Activated CD4-positive, alpha-beta T cell treated with anti-CD3 and anti-CD28 coated beads for 36 hours (primary cell): ENCODE results near the gene ZFYVE28. TPM values are rescaled to one million over a fixed set of nuclear protein-coding genes. Genes with fewer than 3 reads are reported as not detected.

Experiments used
- ATAC-seq: fragments of 200-7000 bp; cut with Tn5 transposase; one replicate; pipeline ENCODE4 v1.10.0; 2021; ENCODE audit warnings: mild to moderate bottlenecking, moderate library complexity
- CTCF ChIA-PET: fragments of 350-600 bp; sonication (Branson Sonifier 250); formaldehyde crosslinking; loops from one replicate; lab custom pipeline; 2021; ENCODE audit warnings: antibody characterized with exemption; lab: Charles Lee
- POLR2A ChIA-PET: fragments of 350-600 bp; sonication (Branson Sonifier 250); formaldehyde crosslinking; loops from one replicate; lab custom pipeline; 2021; ENCODE audit warnings: antibody characterized with exemption, inconsistent platforms; lab: Charles Lee
- DNase-seq: peaks from one replicate; pipeline ENCODE4 v3.0.0-alpha.2; 2020
- H3K27ac Mint-ChIP-seq: one replicate; pipeline ENCODE4 v1.8.0; 2021; ENCODE audit warnings: mixed read lengths
- H3K27me3 Mint-ChIP-seq: one replicate; pipeline ENCODE4 v1.8.0; 2021; ENCODE audit warnings: mixed read lengths
- H3K36me3 Mint-ChIP-seq: one replicate; pipeline ENCODE4 v1.8.0; 2021; ENCODE audit warnings: low read depth, mixed read lengths
- H3K4me1 Mint-ChIP-seq: one replicate; pipeline ENCODE4 v1.8.0; 2021; ENCODE audit warnings: mixed read lengths
- H3K4me3 Mint-ChIP-seq: one replicate; pipeline ENCODE4 v1.8.0; 2021; ENCODE audit warnings: mild to moderate bottlenecking, moderate library complexity, mixed read lengths
- H3K9me3 Mint-ChIP-seq: one replicate; pipeline ENCODE4 v1.8.0; 2021; ENCODE audit warnings: low read depth, mixed read lengths
- intact Hi-C, 2 experiments: fragments of 100-400 bp; cut with DNase I in 1 of 2; cut with micrococcal nuclease in 1 of 2; formaldehyde crosslinking; loops; one replicate each; pipeline versions ENCODE4 v1.14.2 to v1.15.1; 2022 to 2024; cut with DNase I, micrococcal nuclease
- total RNA-seq, 2 experiments: library from RNA; stranded (reverse); gene quantifications; one replicate each; pipeline ENCODE4 v1.2.3, GENCODE V29; 2021

The ZFYVE28 gene
- total RNA-seq, 2 experiments from 2014 or later, result 8.7 to 9.3 TPM

DNA sequence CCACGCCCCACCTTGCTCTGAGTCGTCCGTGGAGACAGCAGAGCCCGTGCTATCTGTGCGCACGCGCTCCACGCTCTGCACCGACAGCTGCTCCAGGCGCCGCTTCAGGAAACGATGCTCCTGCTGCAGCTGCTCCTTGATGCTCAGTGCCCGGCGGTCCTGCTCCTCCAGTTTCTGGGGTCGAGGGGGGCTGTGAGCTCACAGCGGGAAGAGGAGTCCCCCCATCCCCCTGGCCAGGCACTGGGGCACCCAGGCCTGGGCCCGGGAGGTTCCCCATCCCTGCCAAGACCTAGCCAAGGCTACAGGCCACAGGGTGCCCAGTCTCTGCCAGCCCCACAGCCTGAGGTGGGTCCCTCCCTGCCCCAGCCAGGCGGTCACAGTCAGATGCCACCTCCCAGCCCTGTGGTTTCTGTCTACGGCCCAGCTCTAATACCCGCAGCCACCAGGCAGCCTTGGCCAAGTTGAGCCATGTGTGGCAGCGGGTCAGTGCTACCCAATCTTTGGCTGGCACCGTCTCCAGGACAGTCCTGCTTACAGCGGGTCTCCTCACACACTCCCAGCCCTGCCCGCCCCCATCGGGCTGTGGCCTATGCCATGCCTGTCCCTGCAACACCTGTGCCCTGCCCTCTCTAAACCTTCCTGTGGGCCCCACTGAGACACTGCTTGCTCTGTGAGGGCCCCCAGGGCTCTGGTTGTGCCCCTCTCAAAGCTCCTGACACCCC is 167.2 kb downstream of the ZFYVE28 start:
- ChIA-PET POLR2A (no interaction called here), CTCF (interaction anchor here (0.6 to 2.6 kb wide), 2 partner anchors 31 to 36 kb away, joined by 3 to 9 read pairs; no protein-coding TSS in a partner anchor)
- peak; percentile 3 for DNase-seq
- Mint-ChIP-seq H3K4me1 (no peaks in the 10 kb centered on the region), H3K27me3 (no peaks in the 10 kb centered on the region), H3K4me3 (no peak overlapping the region), H3K36me3 (no peaks in the 10 kb centered on the region), H3K27ac (no peak overlapping the region), H3K9me3 (no peaks in the 10 kb centered on the region)
- intact Hi-C loops, result no loop called here
- ATAC-seq, result no peak

DNA sequence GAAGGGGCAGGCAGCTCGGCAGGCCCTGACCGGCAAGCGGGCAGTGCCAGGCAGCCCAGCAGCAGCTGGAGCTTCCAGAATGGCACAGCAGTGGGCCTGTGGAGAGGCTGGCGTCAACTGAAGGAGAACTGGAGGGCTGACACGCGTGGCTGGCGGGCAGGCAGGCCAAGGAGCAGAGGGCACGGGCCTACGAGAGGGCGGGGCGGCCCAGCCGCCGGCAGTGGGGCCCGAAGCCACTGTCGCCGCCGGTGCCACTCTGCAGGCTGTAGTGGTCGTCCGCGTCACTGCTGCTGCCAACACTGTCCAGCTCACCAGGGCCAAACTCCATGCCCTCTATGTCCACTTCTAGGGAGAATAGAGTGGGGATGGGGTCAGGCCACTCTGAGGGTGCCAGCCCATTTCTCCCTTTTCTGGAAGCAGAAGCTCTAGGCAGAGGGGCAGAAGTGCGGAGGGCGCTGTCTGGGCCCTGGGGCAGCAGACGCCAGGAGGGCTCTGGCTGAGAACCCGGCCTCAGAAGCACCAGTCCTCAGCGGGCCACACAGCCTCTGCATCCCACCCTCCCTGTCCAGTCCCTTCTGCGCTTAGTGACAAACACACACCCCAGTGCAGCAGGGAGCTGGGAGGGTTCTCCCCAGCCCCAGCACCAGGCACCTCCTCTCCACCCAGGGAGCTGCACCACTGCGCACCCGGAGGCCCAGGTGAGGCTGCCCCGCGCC is 167.9 kb downstream of the ZFYVE28 start:
- ATAC-seq, result no peak
- intact Hi-C loops, result no loop called here
- no peaks in the 10 kb centered on the region for H3K36me3 Mint-ChIP-seq
- H3K9me3 Mint-ChIP-seq, result no peaks in the 10 kb centered on the region
- ChIA-PET CTCF (interaction anchor here (2.6 kb wide), 1 partner anchor 30 kb away, joined by 9 read pairs; no protein-coding TSS in a partner anchor), POLR2A (no interaction called here)
- no peak overlapping the region for H3K27ac Mint-ChIP-seq
- H3K4me1 Mint-ChIP-seq, result peaks cover 1% of the 10 kb centered on the region
- peak; percentile 0 for DNase-seq
- no peaks in the 10 kb centered on the region for H3K27me3 Mint-ChIP-seq
- H3K4me3 Mint-ChIP-seq, result no peak overlapping the region

DNA sequence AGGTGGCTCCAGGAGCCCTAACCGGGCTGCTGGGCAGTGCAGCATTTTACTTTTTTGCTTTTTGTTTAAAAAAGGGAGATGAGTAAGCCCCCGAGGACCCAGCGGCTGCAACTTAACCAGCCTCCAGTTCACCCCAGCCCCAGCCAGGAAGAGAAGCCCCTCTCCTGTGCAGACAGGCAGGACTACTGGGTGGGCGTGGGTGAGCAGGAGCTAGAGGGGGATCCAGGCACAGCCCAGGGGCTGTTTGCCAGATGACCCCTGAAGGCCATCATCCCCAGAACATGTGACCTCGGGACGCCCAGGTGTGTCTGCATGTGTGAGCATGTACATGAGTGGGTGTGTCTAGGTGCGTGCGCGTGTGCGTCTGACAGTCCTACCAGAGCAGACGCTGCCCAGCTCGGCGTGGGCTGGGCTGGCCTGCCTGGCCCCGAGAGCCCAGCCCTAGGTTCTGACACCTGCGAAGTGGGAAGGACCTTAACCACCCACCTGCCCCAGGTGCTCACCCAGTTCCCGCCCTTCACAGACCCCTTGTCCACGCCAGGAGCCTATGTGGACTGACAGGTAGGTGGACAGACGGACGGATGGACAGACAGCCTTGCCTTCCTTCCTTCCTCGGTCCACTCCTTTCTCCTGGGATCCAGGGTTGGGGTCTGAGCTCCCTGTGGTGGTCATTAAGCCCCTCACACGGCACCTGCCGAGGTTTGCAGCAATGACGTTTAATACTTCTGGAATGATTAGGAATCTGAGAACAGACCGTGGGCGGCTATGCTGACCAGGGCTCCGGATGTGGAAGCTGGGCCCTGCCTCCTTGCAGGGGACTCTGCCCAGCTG is 168.7 kb downstream of the ZFYVE28 start:
- ChIA-PET POLR2A (no interaction called here), CTCF (interaction anchor here (0.6 to 2.6 kb wide), 4 partner anchors 12 to 307 kb away, joined by 3 to 9 read pairs (median 4); partner anchors contain the start of gene MXD4)
- Mint-ChIP-seq H3K27ac (no peak overlapping the region), H3K27me3 (no peaks in the 10 kb centered on the region), H3K4me3 (no peak overlapping the region), H3K4me1 (peaks cover 9% of the 10 kb centered on the region), H3K9me3 (no peaks in the 10 kb centered on the region), H3K36me3 (no peaks in the 10 kb centered on the region)
- ATAC-seq (no peak), DNase-seq (no peak)
- intact Hi-C loops, result no loop called here

DNA sequence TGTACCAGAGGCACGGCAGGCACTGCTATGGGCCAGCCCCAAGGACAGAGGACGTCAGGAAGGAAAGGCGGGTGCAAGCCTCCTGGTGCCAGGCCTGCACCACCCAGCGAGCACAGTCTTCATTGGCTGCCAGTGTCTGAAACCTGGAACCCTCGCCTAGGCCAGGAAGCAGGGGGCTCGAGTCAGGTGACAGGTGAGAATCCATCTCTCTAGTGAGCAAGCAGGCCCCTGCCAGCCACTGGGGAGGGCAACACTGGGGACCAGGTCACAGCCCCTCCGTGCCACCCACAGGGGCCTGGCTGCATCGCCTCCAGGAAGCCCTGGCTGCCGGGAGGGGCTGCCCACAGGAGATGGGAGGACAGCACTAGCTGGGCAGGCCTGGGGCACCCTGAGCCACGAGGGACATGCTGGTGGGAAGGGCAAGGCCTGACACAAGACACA is 169.6 kb downstream of the ZFYVE28 start:
- intact Hi-C loops, result no loop called here
- H3K4me3 Mint-ChIP-seq, result no peak overlapping the region
- no peaks in the 10 kb centered on the region for H3K9me3 Mint-ChIP-seq
- H3K4me1 Mint-ChIP-seq, result peaks cover 12% of the 10 kb centered on the region
- peak; percentile 3 for DNase-seq
- POLR2A ChIA-PET, result no interaction called here
- no peak overlapping the region for H3K27ac Mint-ChIP-seq
- ATAC-seq, result no peak
- H3K36me3 Mint-ChIP-seq, result no peaks in the 10 kb centered on the region
- CTCF ChIA-PET, result interaction anchor here (0.6 to 1.1 kb wide), 3 partner anchors 13 to 307 kb away, joined by 3 to 4 read pairs (median 3); partner anchors contain the start of gene MXD4
- H3K27me3 Mint-ChIP-seq, result no peaks in the 10 kb centered on the region

DNA sequence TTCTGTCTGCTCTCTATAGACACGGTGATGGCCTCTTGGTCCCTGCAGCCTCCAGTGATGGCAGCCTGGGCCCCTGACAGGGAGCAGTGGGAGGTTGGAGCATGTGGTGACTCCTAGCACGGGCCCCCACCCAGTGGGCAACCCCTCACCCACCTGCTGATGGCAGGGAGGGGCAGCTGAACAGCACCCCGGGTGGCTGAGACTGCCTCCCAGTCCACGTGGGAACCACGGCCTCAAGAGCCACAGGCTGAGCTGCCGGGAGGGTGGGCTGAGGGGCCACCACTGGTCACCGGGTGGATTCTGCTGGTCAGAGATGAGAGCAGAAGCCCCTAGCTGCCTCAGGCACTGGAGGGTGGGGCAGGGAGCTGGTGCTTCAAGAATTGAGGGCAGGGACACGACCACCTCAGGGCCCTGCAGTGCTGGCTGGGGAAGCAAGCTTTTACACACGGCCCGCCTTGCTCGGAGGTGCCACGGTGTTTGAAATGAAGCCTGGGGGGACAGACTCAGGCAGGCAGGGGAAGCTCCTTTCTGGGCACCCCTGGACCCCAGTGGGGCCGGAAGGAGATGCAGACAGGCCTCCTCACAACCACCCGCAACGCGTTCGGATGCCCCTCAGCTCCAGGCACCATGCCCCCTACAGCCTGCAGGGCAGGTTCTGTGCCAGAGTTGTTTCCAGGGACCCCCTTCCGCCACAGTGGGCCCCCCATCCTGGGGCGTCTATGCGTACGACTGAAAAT is 170.2 kb downstream of the ZFYVE28 start:
- Mint-ChIP-seq H3K27me3 (no peaks in the 10 kb centered on the region), H3K4me1 (peaks cover 17% of the 10 kb centered on the region), H3K9me3 (no peaks in the 10 kb centered on the region), H3K4me3 (no peak overlapping the region), H3K27ac (no peak overlapping the region), H3K36me3 (no peaks in the 10 kb centered on the region)
- ChIA-PET CTCF (interaction anchor here (1.1 kb wide), 1 partner anchor 14 kb away, joined by 3 read pairs; the partner anchor contains the start of gene MXD4), POLR2A (no interaction called here)
- DNase-seq (peak; percentile 3), ATAC-seq (no peak)
- intact Hi-C loops, result no loop called here

DNA sequence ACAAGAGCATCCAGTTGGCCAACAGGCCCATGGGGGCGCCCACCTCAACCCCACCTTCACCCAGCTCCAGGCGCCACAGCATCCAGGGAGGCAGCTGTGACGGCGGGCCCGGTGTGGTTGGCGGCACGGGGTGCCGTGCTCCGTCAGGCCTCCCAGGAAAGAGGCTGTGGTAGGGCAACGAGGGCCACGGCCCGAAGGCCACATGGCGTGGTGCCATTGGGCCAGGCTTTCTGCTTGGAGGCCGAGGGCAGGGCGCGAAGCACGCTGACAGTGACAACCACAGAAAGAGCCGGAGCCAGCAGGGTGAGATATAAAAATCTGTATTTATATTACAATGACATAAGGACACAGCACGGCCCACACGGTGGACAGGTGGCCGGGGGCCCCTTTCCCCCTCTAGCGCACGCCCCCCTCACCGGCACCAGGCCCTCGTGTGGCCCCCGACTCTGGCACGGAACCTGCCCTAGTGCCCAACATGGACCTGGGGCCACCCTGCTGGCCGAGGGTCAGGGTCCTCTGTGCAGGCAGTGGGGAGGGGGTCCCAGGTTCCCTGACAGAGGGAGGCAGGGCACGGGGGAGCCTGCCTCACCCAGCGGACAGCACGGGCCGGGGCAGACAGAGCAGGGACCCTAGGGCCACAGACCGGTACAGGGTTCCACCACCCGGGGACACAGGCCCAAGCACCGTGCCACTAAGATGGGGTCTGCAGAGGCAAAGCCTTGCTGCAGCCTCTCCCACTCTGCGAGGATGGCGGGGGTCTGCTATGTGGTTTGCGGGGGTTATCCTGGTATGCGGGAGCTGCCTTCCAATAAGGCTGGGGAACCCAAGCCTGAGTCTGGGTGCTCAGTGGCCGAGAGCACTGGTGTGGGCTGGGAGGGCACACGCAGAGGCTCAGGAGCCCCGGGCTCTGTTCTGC is 171.1 kb downstream of the ZFYVE28 start:
- Mint-ChIP-seq H3K27me3 (no peaks in the 10 kb centered on the region), H3K4me3 (no peak overlapping the region), H3K27ac (no peak overlapping the region), H3K4me1 (peaks cover 18% of the 10 kb centered on the region), H3K9me3 (no peaks in the 10 kb centered on the region), H3K36me3 (no peaks in the 10 kb centered on the region)
- peak; percentile 4 for DNase-seq
- ChIA-PET POLR2A (no interaction called here), CTCF (no interaction called here)
- no peak for ATAC-seq
- intact Hi-C loops, result no loop called here

DNA sequence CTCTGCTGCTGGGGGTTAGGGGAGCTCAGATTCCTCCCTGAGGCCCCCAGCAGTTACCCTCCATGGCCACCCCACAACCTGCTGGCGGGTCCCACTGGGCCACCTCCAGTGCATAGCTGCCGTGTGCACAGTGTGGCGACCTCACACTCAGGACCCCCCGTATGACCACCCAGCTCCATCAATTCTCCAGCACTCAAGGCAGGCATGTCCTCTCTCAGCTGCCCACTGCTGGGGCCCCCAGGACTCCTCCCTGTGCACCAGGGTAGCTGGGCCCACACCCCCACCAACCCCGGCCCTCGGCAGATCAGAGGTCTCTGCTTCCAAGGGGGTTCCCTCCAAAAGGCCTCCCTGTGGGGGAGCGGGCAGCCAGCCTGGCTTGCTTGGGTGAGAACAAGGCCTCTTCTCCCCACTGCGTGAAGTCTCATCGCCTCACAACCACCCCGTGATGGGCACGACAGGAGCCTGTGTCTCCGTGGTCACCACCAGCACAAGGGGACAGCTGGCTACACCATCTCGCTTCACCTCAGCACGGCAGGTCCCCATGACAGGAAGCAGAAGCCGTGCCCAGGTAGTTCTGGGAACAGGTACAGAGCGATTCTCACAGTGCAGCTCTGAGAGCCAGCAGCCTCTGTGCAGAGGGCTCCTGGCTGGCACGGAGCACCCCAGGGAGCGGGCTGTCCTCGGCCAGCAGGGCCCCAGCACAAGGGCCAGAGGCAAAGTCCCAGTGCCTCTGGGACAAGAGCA is 171.9 kb downstream of the ZFYVE28 start:
- H3K27ac Mint-ChIP-seq, result no peak overlapping the region
- ATAC-seq (no peak), DNase-seq (no peak)
- H3K4me1 Mint-ChIP-seq, result peaks cover 19% of the 10 kb centered on the region
- POLR2A ChIA-PET, result no interaction called here
- CTCF ChIA-PET, result no interaction called here
- no peaks in the 10 kb centered on the region for H3K27me3 Mint-ChIP-seq
- H3K36me3 Mint-ChIP-seq, result no peaks in the 10 kb centered on the region
- H3K4me3 Mint-ChIP-seq, result no peak overlapping the region
- intact Hi-C loops, result no loop called here
- H3K9me3 Mint-ChIP-seq, result no peaks in the 10 kb centered on the region

DNA sequence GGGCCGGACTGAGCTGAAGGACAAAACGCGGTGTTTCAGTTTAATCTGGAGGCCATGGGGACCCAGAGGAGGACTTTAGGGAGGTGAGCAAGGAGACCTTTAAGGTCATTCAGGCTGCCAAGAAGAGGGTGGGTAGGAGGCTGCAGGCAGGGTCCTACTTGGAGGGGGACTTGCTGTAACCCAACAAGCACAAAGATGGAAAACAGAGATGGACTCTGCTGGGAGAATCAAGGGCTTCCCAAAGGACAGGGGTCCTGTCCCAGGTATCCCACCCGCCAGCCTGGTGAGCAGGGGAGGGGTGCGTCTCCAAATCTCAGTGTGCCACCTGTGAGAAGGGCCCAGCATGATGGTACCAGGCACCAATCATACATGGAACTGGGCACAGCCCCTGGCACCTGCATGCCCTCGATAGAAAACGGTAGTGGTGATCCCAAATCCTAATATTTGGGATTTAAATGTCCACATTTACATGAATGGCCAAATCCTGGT is 172.6 kb downstream of the ZFYVE28 start:
- CTCF ChIA-PET, result interaction anchor here (0.6 kb wide), 1 partner anchor 200 kb away, joined by 3 read pairs; no protein-coding TSS in a partner anchor
- no peak overlapping the region for H3K27ac Mint-ChIP-seq

DNA sequence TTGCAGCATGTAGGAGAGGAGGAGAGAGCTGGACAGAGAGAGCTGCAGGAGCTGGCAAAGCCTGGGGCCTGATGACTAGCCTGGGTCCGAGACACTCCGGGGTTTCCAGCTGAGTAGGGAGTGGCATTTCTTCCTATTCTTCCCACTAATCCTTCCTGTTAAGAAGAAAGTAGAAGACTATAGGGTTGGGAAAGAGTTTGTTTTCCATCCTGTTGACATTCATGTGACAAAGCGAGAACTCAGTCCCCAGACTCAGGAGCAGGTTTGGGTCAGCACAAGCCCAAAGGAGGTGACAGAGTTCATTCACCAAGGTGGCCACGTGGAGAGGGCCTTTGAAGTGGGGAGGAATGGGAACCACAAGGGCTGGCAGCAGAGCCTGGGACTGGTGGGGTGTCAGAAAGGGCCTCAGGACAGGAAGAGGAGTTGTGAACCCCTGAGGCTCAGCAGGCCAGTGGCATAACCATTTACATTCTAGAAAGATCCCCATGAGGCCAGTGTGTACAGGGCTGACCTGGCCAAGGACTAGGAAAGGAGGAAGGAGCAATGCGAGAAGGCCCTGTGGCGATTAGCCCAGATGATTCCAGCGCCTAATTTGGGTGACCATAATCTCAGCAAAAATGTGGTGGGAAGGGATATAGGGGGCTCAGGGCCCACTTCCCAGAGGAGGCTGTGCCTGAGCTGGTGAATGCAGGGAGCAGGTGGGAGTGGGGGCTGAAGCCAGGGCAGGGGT is 173.2 kb downstream of the ZFYVE28 start:
- ChIA-PET CTCF (interaction anchor here (0.5 to 0.6 kb wide), 2 partner anchors 61 to 201 kb away, joined by 3 to 4 read pairs; no protein-coding TSS in a partner anchor), POLR2A (no interaction called here)
- intact Hi-C loops, result no loop called here
- Mint-ChIP-seq H3K27ac (peak overlapping the region; percentile 3), H3K27me3 (no peaks in the 10 kb centered on the region), H3K4me1 (peaks cover 26% of the 10 kb centered on the region), H3K4me3 (no peak overlapping the region), H3K9me3 (no peaks in the 10 kb centered on the region), H3K36me3 (peaks cover 8% of the 10 kb centered on the region)
- ATAC-seq, result no peak
- DNase-seq, result no peak

More for the DNA sequence above, 172.6 kb downstream of the ZFYVE28 start:
- Mint-ChIP-seq H3K4me3 (no peak overlapping the region), H3K9me3 (no peaks in the 10 kb centered on the region), H3K4me1 (peaks cover 20% of the 10 kb centered on the region), H3K27me3 (no peaks in the 10 kb centered on the region), H3K36me3 (peaks cover 2% of the 10 kb centered on the region)
- no peak for ATAC-seq
- DNase-seq, result no peak
- POLR2A ChIA-PET, result no interaction called here
- intact Hi-C loops, result no loop called here
